Endothelial cell (in vitro differentiated cells): ENCODE measurements around the gene CDHR2. TPM values are rescaled to one million over a fixed set of nuclear protein-coding genes. Genes with fewer than 3 reads are reported as not detected.

Experiments
- DNase-seq: peaks from one replicate; pipeline ENCODE4 v3.0.0; 2021; ENCODE audit warnings: low spot score
- H3K27ac Mint-ChIP-seq: one replicate; pipeline ENCODE4 v1.8.0; 2021; ENCODE audit warnings: mixed read lengths, inconsistent platforms; ENCODE audit not compliant: unreplicated experiment
- H3K27me3 Mint-ChIP-seq: one replicate; pipeline ENCODE4 v1.8.0; 2021; ENCODE audit warnings: mild to moderate bottlenecking, moderate library complexity, mixed read lengths, inconsistent platforms; ENCODE audit not compliant: unreplicated experiment
- H3K36me3 Mint-ChIP-seq: one replicate; pipeline ENCODE4 v1.8.0; 2021; ENCODE audit warnings: mild to moderate bottlenecking, low read depth, mixed read lengths, inconsistent platforms; ENCODE audit not compliant: unreplicated experiment
- H3K4me1 Mint-ChIP-seq: one replicate; pipeline ENCODE4 v1.8.0; 2021; ENCODE audit warnings: mild to moderate bottlenecking, mixed read lengths, inconsistent platforms; ENCODE audit not compliant: unreplicated experiment
- H3K4me3 Mint-ChIP-seq: one replicate; pipeline ENCODE4 v1.8.0; 2021; ENCODE audit warnings: mild to moderate bottlenecking, mixed read lengths, inconsistent platforms; ENCODE audit not compliant: unreplicated experiment
- H3K9me3 Mint-ChIP-seq: one replicate; pipeline ENCODE4 v1.8.0; 2021; ENCODE audit warnings: mixed read lengths, inconsistent platforms; ENCODE audit not compliant: unreplicated experiment
- CTCF ChIP-seq: fragments of 200-600 bp; sonication (generic); IDR thresholded peaks from one replicate; pipeline ENCODE4 v1.5.0; 2021; ENCODE audit warnings: antibody characterized with exemption; ENCODE audit not compliant: unreplicated experiment
- total RNA-seq: library from RNA; stranded (reverse); fragmentation: NEBNext Ultra II Directional; extraction: Animal tissue kit (Norgen Biotek cat#: 25700); gene quantifications from one replicate; pipeline ENCODE4 v1.2.1, GENCODE V29; 2021; ENCODE audit not compliant: unreplicated experiment

CDHR2 gene
- total RNA-seq, 1 donor from 2014 or later: 0.85 TPM

GRCh38 chr5:176552332-176552869 is 3.3 kb downstream of the CDHR2 start:
- no peaks in the 10 kb centered on the region for H3K36me3 Mint-ChIP-seq
- H3K9me3 Mint-ChIP-seq: no peaks in the 10 kb centered on the region
- DNase-seq: no peak
- peaks cover 3% of the 10 kb centered on the region for H3K4me1 Mint-ChIP-seq
- H3K4me3 Mint-ChIP-seq: no peak overlapping the region
- H3K27me3 Mint-ChIP-seq: peaks cover 7% of the 10 kb centered on the region
- no peak for TF ChIP-seq CTCF
- no peak overlapping the region for H3K27ac Mint-ChIP-seq

- DNase-seq: no peak
These were observed 4.3 kb downstream of the CDHR2 start for GRCh38 chr5:176553260-176554085.

GRCh38 chr5:176557846-176558245 is 8.7 kb downstream of the CDHR2 start:
- peaks cover 6% of the 10 kb centered on the region for H3K27me3 Mint-ChIP-seq
- H3K9me3 Mint-ChIP-seq: no peaks in the 10 kb centered on the region
- DNase-seq: no peak

More at GRCh38 chr5:176553260-176554085, 4.3 kb downstream of the CDHR2 start:
- Mint-ChIP-seq H3K4me1 (peaks cover 3% of the 10 kb centered on the region), H3K27ac (no peak overlapping the region), H3K36me3 (no peaks in the 10 kb centered on the region), H3K4me3 (no peak overlapping the region), H3K9me3 (no peaks in the 10 kb centered on the region), H3K27me3 (peaks cover 7% of the 10 kb centered on the region)
- TF ChIP-seq CTCF: no peak

GRCh38 chr5:176559683-176560082 is 10.5 kb downstream of the CDHR2 start:
- Mint-ChIP-seq H3K36me3 (no peaks in the 10 kb centered on the region), H3K4me3 (no peak overlapping the region), H3K27me3 (peaks cover 5% of the 10 kb centered on the region), H3K9me3 (no peaks in the 10 kb centered on the region), H3K27ac (no peak overlapping the region), H3K4me1 (peaks cover 3% of the 10 kb centered on the region)
- no peak for DNase-seq
- no peak for TF ChIP-seq CTCF

More at GRCh38 chr5:176557846-176558245, 8.7 kb downstream of the CDHR2 start:
- H3K4me1 Mint-ChIP-seq: peaks cover 3% of the 10 kb centered on the region
- no peaks in the 10 kb centered on the region for H3K36me3 Mint-ChIP-seq
- no peak for TF ChIP-seq CTCF
- no peak overlapping the region for H3K4me3 Mint-ChIP-seq
- no peak overlapping the region for H3K27ac Mint-ChIP-seq

- H3K36me3 Mint-ChIP-seq: no peaks in the 10 kb centered on the region
- H3K27me3 Mint-ChIP-seq: peaks cover 5% of the 10 kb centered on the region
- no peak overlapping the region for H3K4me3 Mint-ChIP-seq
- no peak overlapping the region for H3K27ac Mint-ChIP-seq
- H3K9me3 Mint-ChIP-seq: no peaks in the 10 kb centered on the region
- no peak for TF ChIP-seq CTCF
- H3K4me1 Mint-ChIP-seq: peaks cover 3% of the 10 kb centered on the region
- no peak for DNase-seq
These were observed 11.2 kb downstream of the CDHR2 start for GRCh38 chr5:176560364-176560763.
